WTC11 (cell line): ENCODE results near the gene DNAJB12.

Experiments
- CTCF ChIP-seq: fragments of 200-600 bp; IDR thresholded peaks from 2 replicates; pipeline ENCODE4 v1.8.0; 2022; ENCODE audit warnings: antibody characterized with exemption
- NFE2L1 ChIP-seq: sonication (generic); formaldehyde crosslinking; IDR thresholded peaks from 2 replicates; pipeline ENCODE4 v1.8.1; 2023; ENCODE audit warnings: missing genetic modification reagents

GRCh38 chr10:72333112-72334015, 21.4 kb downstream of the DNAJB12 start:
- TF ChIP-seq CTCF (no peak), NFE2L1 (CRISPR knock-in tag) (no peak)
